Mesenchymal stem cell (in vitro differentiated cells and primary cell): Measurements from ENCODE around the gene BCR.
"Not testable (repeated sequence)": the region's sequence is repeated elsewhere in the genome, so short reads cannot be mapped to it uniquely, and the experiment has no call there.

ENCODE experiments used
- DNase-seq: peaks from one replicate; pipeline ENCODE4 v3.0.0-alpha.2; 2013
- H2AFZ ChIP-seq: one replicate; pipeline ENCODE4 v1.6.1; 2013; ENCODE audit warnings: low read depth, mild to moderate bottlenecking, control low read depth, inconsistent platforms, low read length, moderate library complexity
- H2AK5ac ChIP-seq: 2 replicates; pipeline ENCODE4 v1.6.1; 2013; ENCODE audit warnings: low read length, moderate library complexity, mild to moderate bottlenecking, inconsistent platforms; ENCODE audit not compliant: severe bottlenecking
- H2BK120ac ChIP-seq: one replicate; pipeline ENCODE4 v1.6.1; 2013; ENCODE audit warnings: low read depth, mild to moderate bottlenecking, inconsistent platforms, low read length, moderate library complexity
- H2BK12ac ChIP-seq, 2 experiments: one replicate each; pipeline ENCODE4 v1.6.1; 2013; ENCODE audit warnings: inconsistent platforms in 2 of 2, low read length in 2 of 2, mild to moderate bottlenecking in 2 of 2, moderate library complexity in 2 of 2, control low read depth in 1 of 2
- H2BK15ac ChIP-seq: one replicate; pipeline ENCODE4 v1.6.1; 2013; ENCODE audit warnings: mild to moderate bottlenecking, low read depth, inconsistent platforms; ENCODE audit not compliant: poor library complexity, severe bottlenecking
- H2BK5ac ChIP-seq: 2 replicates; pipeline ENCODE4 v1.6.1; 2013; ENCODE audit warnings: low read depth, mild to moderate bottlenecking, low read length, control low read depth, inconsistent platforms; ENCODE audit not compliant: poor library complexity, severe bottlenecking
- H3K14ac ChIP-seq, 2 experiments: one replicate each; pipeline ENCODE4 v1.6.1; 2013; ENCODE audit warnings: inconsistent platforms in 2 of 2, low read length in 2 of 2, control low read depth in 1 of 2, mild to moderate bottlenecking in 1 of 2, moderate library complexity in 1 of 2
- H3K18ac ChIP-seq, 2 experiments: one replicate each; pipeline ENCODE4 v1.6.1; 2013; ENCODE audit warnings: inconsistent platforms in 2 of 2, low read length in 2 of 2, control low read depth in 1 of 2, low read depth in 1 of 2, mild to moderate bottlenecking in 1 of 2
- H3K23ac ChIP-seq, 2 experiments: one replicate each; pipeline ENCODE4 v1.6.1; 2013; ENCODE audit warnings: inconsistent platforms in 2 of 2, low read length in 2 of 2, mild to moderate bottlenecking in 2 of 2, moderate library complexity in 2 of 2, control low read depth in 1 of 2
- H3K27ac ChIP-seq: 2 replicates; pipeline ENCODE4 v1.5.1; 2013; ENCODE audit warnings: mild to moderate bottlenecking, moderate library complexity, low read length, control low read depth, inconsistent platforms; ENCODE audit not compliant: poor library complexity, severe bottlenecking
- H3K27me3 ChIP-seq, 2 experiments: 2 replicates each; pipeline versions ENCODE4 v1.6.1 to v1.7.0; 2013; ENCODE audit warnings: low read length in 2 of 2, mild to moderate bottlenecking in 2 of 2, moderate library complexity in 2 of 2, control low read depth in 1 of 2, inconsistent platforms in 1 of 2; ENCODE audit not compliant: control insufficient read depth in 1 of 2, insufficient read depth in 1 of 2
- H3K36me3 ChIP-seq, 2 experiments: 2 replicates each; pipeline versions ENCODE4 v1.6.1 to v1.7.0; 2013; ENCODE audit warnings: low read length in 2 of 2, control low read depth in 1 of 2, inconsistent platforms in 1 of 2, low read depth in 1 of 2, mild to moderate bottlenecking in 1 of 2; ENCODE audit not compliant: insufficient read depth in 2 of 2, control insufficient read depth in 1 of 2
- H3K4ac ChIP-seq, 2 experiments: one replicate each; pipeline ENCODE4 v1.6.1; 2013; ENCODE audit warnings: inconsistent platforms in 2 of 2, low read length in 2 of 2, mild to moderate bottlenecking in 2 of 2, moderate library complexity in 2 of 2, control low read depth in 1 of 2, low read depth in 1 of 2
- H3K4me1 ChIP-seq: 2 replicates; pipeline ENCODE4 v1.6.1; 2013; ENCODE audit warnings: low read depth, low read length, control low read depth; ENCODE audit not compliant: control insufficient read depth, insufficient read depth
- H3K4me2 ChIP-seq: 2 replicates; pipeline ENCODE4 v1.6.1; 2013; ENCODE audit warnings: low read length, mild to moderate bottlenecking, inconsistent platforms; ENCODE audit not compliant: poor library complexity, severe bottlenecking
- H3K4me3 ChIP-seq, 2 experiments: 2 replicates each; pipeline versions ENCODE4 v1.5.1 to v1.7.0; 2013; ENCODE audit warnings: low read length in 2 of 2, mild to moderate bottlenecking in 2 of 2, control low read depth in 1 of 2, low read depth in 1 of 2; ENCODE audit not compliant: insufficient read depth in 1 of 2
- H3K79me1 ChIP-seq: replicated peaks from 2 replicates; pipeline ENCODE4 v1.6.1; 2013; ENCODE audit warnings: mild to moderate bottlenecking, control low read depth, low read length, inconsistent platforms; ENCODE audit not compliant: poor library complexity, severe bottlenecking
- H3K9ac ChIP-seq: 2 replicates; pipeline ENCODE4 v1.7.0; 2013; ENCODE audit warnings: mild to moderate bottlenecking, low read length, moderate library complexity
- H3K9me3 ChIP-seq: 2 replicates; pipeline ENCODE4 v1.7.0; 2013; ENCODE audit warnings: mild to moderate bottlenecking, low read length; ENCODE audit not compliant: control insufficient read depth
- H4K8ac ChIP-seq: one replicate; pipeline ENCODE4 v1.6.1; 2013; ENCODE audit warnings: inconsistent platforms, mild to moderate bottlenecking, low read length, moderate library complexity
- H4K91ac ChIP-seq: one replicate; pipeline ENCODE4 v1.6.1; 2013; ENCODE audit warnings: mild to moderate bottlenecking, low read length, inconsistent platforms
- WGBS: methylation state at CpG from one replicate; pipeline ENCODE4 v1.1.7; 2013; ENCODE audit warnings: mixed read lengths; 5-methylcytosine and 5-hydroxymethylcytosine counted together

Gene BCR

DNA sequence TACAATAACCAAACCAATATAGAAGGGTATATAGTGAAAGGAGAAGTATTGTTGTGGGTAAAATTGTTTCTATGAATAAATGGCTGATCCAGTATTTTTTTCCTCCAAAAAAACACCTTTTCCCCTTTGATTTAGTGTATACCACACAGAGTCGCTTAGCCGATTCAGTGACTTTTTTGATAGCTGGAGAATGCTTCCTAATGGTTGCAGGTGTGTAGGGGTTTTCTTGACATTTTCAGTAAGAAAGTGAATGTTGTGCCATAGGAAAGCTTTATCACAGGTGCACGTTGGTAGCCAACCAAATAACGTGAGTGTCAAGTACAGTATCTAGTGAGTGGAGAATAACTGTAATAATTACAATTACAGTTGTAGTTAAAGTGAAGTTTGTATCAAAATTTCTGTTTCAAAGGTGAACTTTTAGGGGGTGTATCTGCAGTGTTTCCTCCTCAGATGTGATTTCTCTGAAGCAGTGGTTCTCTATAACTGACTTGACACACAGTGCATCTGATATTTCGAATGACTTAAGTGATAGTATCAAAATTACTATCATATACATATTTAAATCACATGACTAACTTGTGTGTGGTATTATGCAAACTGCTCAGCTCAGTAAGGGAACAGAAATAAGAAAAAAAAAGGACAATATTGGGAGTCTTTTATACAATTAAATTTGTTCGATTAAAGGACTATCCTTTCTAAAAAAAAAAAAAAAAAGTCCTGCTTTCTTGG is 143.8 kb downstream of the BCR start:
- not testable (repeated sequence) for H4K8ac ChIP-seq, H3K9ac ChIP-seq, H3K4ac ChIP-seq, H3K9me3 ChIP-seq, H3K4me1 ChIP-seq, H3K23ac ChIP-seq, H2BK120ac ChIP-seq, H3K27me3 ChIP-seq, H2BK12ac ChIP-seq, H2BK5ac ChIP-seq, H3K18ac ChIP-seq, H2AFZ ChIP-seq, DNase-seq, H4K91ac ChIP-seq, H3K4me3 ChIP-seq, H3K14ac ChIP-seq, H2AK5ac ChIP-seq, H3K4me2 ChIP-seq, H3K36me3 ChIP-seq, H3K79me1 ChIP-seq, H2BK15ac ChIP-seq, H3K27ac ChIP-seq
- WGBS = no CpG with 5 or more reads among the region's 6 CpGs

DNA sequence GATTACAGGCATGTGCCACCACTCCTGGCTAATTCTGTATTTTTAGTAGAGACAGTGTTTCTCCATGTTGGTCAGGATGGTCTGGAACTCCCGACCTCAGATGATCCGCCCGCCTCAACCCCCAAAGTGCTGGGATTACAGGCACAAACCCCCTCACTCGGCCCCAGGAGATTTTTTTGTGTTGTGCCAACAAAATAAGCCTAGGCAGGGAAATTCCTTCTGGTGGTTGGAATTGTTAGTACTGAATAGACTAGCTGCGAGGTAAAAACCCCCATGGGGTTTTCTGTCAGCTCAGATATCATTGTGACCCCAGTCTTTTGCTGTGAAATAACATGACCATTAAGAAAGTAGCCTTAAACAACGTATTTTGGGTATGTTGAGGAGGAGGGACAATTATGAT is 144.9 kb downstream of the BCR start:
- no peaks in the 10 kb centered on the region for H3K4me1 ChIP-seq
- H3K9ac ChIP-seq = no peak overlapping the region
- H3K14ac ChIP-seq = no peak overlapping the region
- no peak overlapping the region for H2BK120ac ChIP-seq
- H3K4me3 ChIP-seq = no peak overlapping the region
- H2BK12ac ChIP-seq = no peak overlapping the region
- no peak overlapping the region for H2BK15ac ChIP-seq
- peaks cover 0 to 3% of the 10 kb centered on the region in 2 experiments for H3K27me3 ChIP-seq
- H2AFZ ChIP-seq = no peak overlapping the region
- no peaks in the 10 kb centered on the region for H3K79me1 ChIP-seq
- H3K23ac ChIP-seq = no peak overlapping the region
- H3K18ac ChIP-seq = no peak overlapping the region
- H3K36me3 ChIP-seq = no peaks in the 10 kb centered on the region
- H3K9me3 ChIP-seq = no peaks in the 10 kb centered on the region
- WGBS = 72% methylated on average over 6 of the region's 6 CpGs
- no peak overlapping the region for H2BK5ac ChIP-seq
- DNase-seq = no peak
- H4K8ac ChIP-seq = no peak overlapping the region
- H3K4ac ChIP-seq = no peak overlapping the region
- H4K91ac ChIP-seq = no peak overlapping the region
- no peak overlapping the region for H2AK5ac ChIP-seq
- H3K4me2 ChIP-seq = no peak overlapping the region
- H3K27ac ChIP-seq = no peak overlapping the region

DNA sequence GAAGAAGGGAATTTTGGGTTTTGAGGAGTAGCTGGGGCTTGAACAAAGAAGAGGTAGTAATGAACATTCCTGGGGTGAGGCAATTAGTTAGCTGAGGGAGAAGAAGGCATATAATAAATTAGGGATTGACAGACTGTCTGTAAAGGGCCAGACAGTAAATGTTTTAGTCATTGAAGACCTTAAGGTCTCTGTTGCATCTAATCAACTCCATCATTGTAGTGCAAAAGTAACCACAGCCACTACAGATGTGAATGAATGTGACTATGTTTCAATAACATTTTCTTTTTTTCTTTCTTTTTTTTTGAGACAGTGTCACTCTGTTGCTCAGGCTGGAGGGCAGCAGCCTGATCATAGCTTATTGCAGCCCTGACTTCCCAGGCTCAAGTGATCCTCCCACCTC is 153.5 kb downstream of the BCR start:
- not testable (repeated sequence) for H3K4ac ChIP-seq, DNase-seq, H3K4me3 ChIP-seq, H2AFZ ChIP-seq, H3K14ac ChIP-seq, H3K36me3 ChIP-seq, H2BK12ac ChIP-seq, H4K8ac ChIP-seq, H3K9me3 ChIP-seq, H3K23ac ChIP-seq, H3K79me1 ChIP-seq, H3K9ac ChIP-seq, H2AK5ac ChIP-seq, H3K4me1 ChIP-seq, H3K4me2 ChIP-seq, H3K18ac ChIP-seq, H2BK15ac ChIP-seq, H3K27me3 ChIP-seq, H4K91ac ChIP-seq, H2BK120ac ChIP-seq, H2BK5ac ChIP-seq, H3K27ac ChIP-seq

DNA sequence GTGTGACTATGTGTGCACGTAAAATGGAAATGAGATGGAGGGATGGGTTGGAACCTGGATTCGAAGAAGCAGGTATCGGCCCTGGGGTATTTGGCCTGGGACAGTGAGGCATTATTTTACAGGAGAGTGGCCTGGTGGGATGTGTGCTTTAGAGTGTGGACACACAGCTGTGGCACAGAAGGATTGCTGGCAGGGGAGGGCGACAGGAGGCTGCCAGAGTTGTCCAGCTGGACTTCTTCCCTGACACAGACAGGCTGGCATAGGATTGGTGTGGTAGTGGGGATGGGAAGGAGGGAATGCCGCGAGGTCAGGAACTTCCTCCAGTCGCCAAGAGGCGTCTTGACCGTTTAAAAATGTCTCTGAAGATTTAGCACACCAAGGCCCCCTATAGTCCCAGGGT is 157.4 kb downstream of the BCR start:
- not testable (repeated sequence) for H3K4ac ChIP-seq, H3K27ac ChIP-seq, H2AFZ ChIP-seq, H2BK120ac ChIP-seq, H2BK15ac ChIP-seq, H3K14ac ChIP-seq, H3K4me1 ChIP-seq, H3K4me2 ChIP-seq, H2BK12ac ChIP-seq, H3K36me3 ChIP-seq, H2AK5ac ChIP-seq, H3K9ac ChIP-seq, H3K4me3 ChIP-seq, H4K8ac ChIP-seq, H3K79me1 ChIP-seq, H3K18ac ChIP-seq, H4K91ac ChIP-seq, H3K27me3 ChIP-seq, H3K23ac ChIP-seq, H3K9me3 ChIP-seq, H2BK5ac ChIP-seq, DNase-seq
- 56% methylated on average over 1 of the region's 9 CpGs for WGBS
